CD4-positive, alpha-beta T cell (primary cell): Measurements from ENCODE around the gene LBP. TPM values are rescaled to one million over a fixed set of nuclear protein-coding genes. Genes with fewer than 3 reads are reported as not detected.
"Not testable (repeated sequence)": the region's sequence is repeated elsewhere in the genome, so short reads cannot be mapped to it uniquely, and the experiment has no call there.

Source experiments
- ATAC-seq: fragments of 200-7000 bp; cut with Tn5 transposase; one replicate; pipeline ENCODE4 v1.10.0; 2022; ENCODE audit warnings: mild to moderate bottlenecking; ENCODE audit not compliant: poor library complexity
- CTCF ChIA-PET: fragments of 350-600 bp; sonication (Branson Sonifier 250); formaldehyde crosslinking; loops from one replicate; lab custom pipeline; 2021; ENCODE audit warnings: antibody characterized with exemption, inconsistent platforms; lab: Charles Lee
- POLR2A ChIA-PET: fragments of 350-600 bp; sonication (Branson Sonifier 250); formaldehyde crosslinking; loops from one replicate; lab custom pipeline; 2021; ENCODE audit warnings: antibody characterized with exemption, inconsistent platforms; lab: Charles Lee
- DNase-seq, 14 experiments: peaks; one replicate each; pipeline ENCODE4 v3.0.0-alpha.2; 2013 to 2020; ENCODE audit warnings: mixed read lengths in 2 of 14
- H3K27ac ChIP-seq, 2 donors: one replicate each; pipeline versions ENCODE4 v1.5.1 to v1.7.0; 2013; ENCODE audit warnings: low read length in 2 of 2, low read depth in 1 of 2, mild to moderate bottlenecking in 1 of 2
- H3K27me3 ChIP-seq, 2 experiments: 1 replicate in 1 of 2; 2 replicates in 1 of 2; pipeline versions ENCODE4 v1.6.1 to v1.7.0; 2013; ENCODE audit warnings: low read length in 2 of 2, control low read depth in 1 of 2, mild to moderate bottlenecking in 1 of 2, moderate library complexity in 1 of 2; ENCODE audit not compliant: insufficient read depth in 2 of 2, control insufficient read depth in 1 of 2
- H3K36me3 ChIP-seq: one replicate; pipeline ENCODE4 v1.6.1; 2013; ENCODE audit warnings: low read length, control low read depth; ENCODE audit not compliant: insufficient read depth
- H3K4me1 ChIP-seq: one replicate; pipeline ENCODE4 v1.6.1; 2013; ENCODE audit warnings: low read length, control low read depth; ENCODE audit not compliant: insufficient read depth
- H3K4me3 ChIP-seq: one replicate; pipeline ENCODE4 v1.5.1; 2013; ENCODE audit warnings: mild to moderate bottlenecking, low read length, moderate library complexity
- H3K9me3 ChIP-seq, 2 experiments: 1 replicate in 1 of 2; 2 replicates in 1 of 2; pipeline versions ENCODE4 v1.6.1 to v1.7.0; 2013; ENCODE audit warnings: low read length in 2 of 2, mild to moderate bottlenecking in 2 of 2, control low read depth in 1 of 2, moderate library complexity in 1 of 2; ENCODE audit not compliant: control insufficient read depth in 1 of 2, insufficient read depth in 1 of 2
- H3K27ac Mint-ChIP-seq: one replicate; pipeline ENCODE4 v1.8.0; 2020; ENCODE audit warnings: mixed read lengths
- H3K27me3 Mint-ChIP-seq: one replicate; pipeline ENCODE4 v1.8.0; 2021; ENCODE audit warnings: mixed read lengths
- H3K36me3 Mint-ChIP-seq: one replicate; pipeline ENCODE4 v1.8.0; 2021; ENCODE audit warnings: low read depth, mixed read lengths
- H3K4me1 Mint-ChIP-seq: one replicate; pipeline ENCODE4 v1.8.0; 2021; ENCODE audit warnings: low read depth, mixed read lengths
- H3K4me3 Mint-ChIP-seq: one replicate; pipeline ENCODE4 v1.8.0; 2020; ENCODE audit warnings: mild to moderate bottlenecking, mixed read lengths
- H3K9me3 Mint-ChIP-seq: one replicate; pipeline ENCODE4 v1.8.0; 2020; ENCODE audit warnings: mixed read lengths
- CTCF ChIP-seq: fragments of 200-600 bp; IDR thresholded peaks from one replicate; pipeline ENCODE4 v1.8.0; 2022; ENCODE audit warnings: antibody characterized with exemption, mild to moderate bottlenecking
- intact Hi-C, 2 experiments: fragments of 100-400 bp; cut with DNase I in 1 of 2; cut with micrococcal nuclease in 1 of 2; formaldehyde crosslinking; loops; one replicate each; pipeline versions ENCODE4 v1.15.1 to v1.9.0; 2023 to 2025; cut with DNase I, micrococcal nuclease
- total RNA-seq, 174 experiments: library from RNA in 2 of 174; stranded (reverse) in 2 of 174; gene quantifications; one replicate each; pipeline ENCODE4 v1.2.3 and lab custom pipeline; 2021 to 2026

LBP gene
- total RNA-seq, 2 experiments from 2014 or later: not detected

GRCh38 chr20:38311491-38311890 lies 34.8 kb upstream of the LBP start:
- Mint-ChIP-seq H3K27ac (no peak overlapping the region), H3K9me3 (peaks cover 2% of the 10 kb centered on the region), H3K4me3 (no peak overlapping the region), H3K36me3 (no peaks in the 10 kb centered on the region), H3K4me1 (no peaks in the 10 kb centered on the region), H3K27me3 (peaks cover 38% of the 10 kb centered on the region)
- no peak for TF ChIP-seq CTCF
- ChIA-PET POLR2A (no interaction called here), CTCF (no interaction called here)
- H3K9me3 ChIP-seq: peaks cover 0 to 9% of the 10 kb centered on the region in 2 experiments
- no peak overlapping the region for H3K27ac ChIP-seq
- DNase-seq (no peak), ATAC-seq (no peak)
- H3K4me1 ChIP-seq: no peaks in the 10 kb centered on the region
- H3K4me3 ChIP-seq: no peak overlapping the region
- peaks cover 5 to 33% of the 10 kb centered on the region in 2 experiments for H3K27me3 ChIP-seq
- H3K36me3 ChIP-seq: no peaks in the 10 kb centered on the region
- intact Hi-C loops: no loop called here

- ATAC-seq (no peak), DNase-seq (no peak)
- no peak overlapping the region for H3K4me3 Mint-ChIP-seq
- H3K27me3 Mint-ChIP-seq: peaks cover 36% of the 10 kb centered on the region
- no peaks in the 10 kb centered on the region for H3K36me3 Mint-ChIP-seq
- Histone ChIP-seq H3K9me3 (peaks cover 0 to 12% of the 10 kb centered on the region in 2 experiments), H3K36me3 (no peaks in the 10 kb centered on the region), H3K27me3 (peaks cover 2 to 12% of the 10 kb centered on the region in 2 experiments), H3K27ac (no peak overlapping the region), H3K4me1 (no peaks in the 10 kb centered on the region), H3K4me3 (no peak overlapping the region)
- H3K9me3 Mint-ChIP-seq: peaks cover 2% of the 10 kb centered on the region
- no peak overlapping the region for H3K27ac Mint-ChIP-seq
- POLR2A ChIA-PET: no interaction called here
- TF ChIP-seq CTCF: no peak
- H3K4me1 Mint-ChIP-seq: no peaks in the 10 kb centered on the region
- CTCF ChIA-PET: no interaction called here
- intact Hi-C loops: no loop called here
Measured at GRCh38 chr20:38313676-38314075, 32.6 kb upstream of the LBP start.

- H3K9me3 ChIP-seq: peaks cover 0 to 12% of the 10 kb centered on the region in 2 experiments
- H3K4me3 Mint-ChIP-seq, POLR2A ChIA-PET, H3K27ac Mint-ChIP-seq, H3K36me3 ChIP-seq, H3K4me1 Mint-ChIP-seq, DNase-seq, ATAC-seq, H3K4me3 ChIP-seq, H3K27me3 ChIP-seq, H3K36me3 Mint-ChIP-seq, intact Hi-C loops, H3K27ac ChIP-seq, H3K9me3 Mint-ChIP-seq, H3K4me1 ChIP-seq, CTCF ChIA-PET: not testable (repeated sequence)
- H3K27me3 Mint-ChIP-seq: peaks cover 36% of the 10 kb centered on the region
Measured at GRCh38 chr20:38314350-38314749, 31.9 kb upstream of the LBP start.

- TF ChIP-seq CTCF: no peak
- Histone ChIP-seq H3K27me3 (peaks cover 0 to 8% of the 10 kb centered on the region in 2 experiments), H3K4me3 (no peak overlapping the region), H3K4me1 (no peaks in the 10 kb centered on the region), H3K36me3 (no peaks in the 10 kb centered on the region), H3K27ac (no peak overlapping the region), H3K9me3 (peaks cover 0 to 11% of the 10 kb centered on the region in 2 experiments)
- ChIA-PET CTCF (no interaction called here), POLR2A (no interaction called here)
- Mint-ChIP-seq H3K9me3 (peaks cover 2% of the 10 kb centered on the region), H3K4me3 (no peak overlapping the region), H3K4me1 (no peaks in the 10 kb centered on the region), H3K36me3 (no peaks in the 10 kb centered on the region), H3K27ac (no peak overlapping the region), H3K27me3 (peaks cover 37% of the 10 kb centered on the region)
- DNase-seq (no peak), ATAC-seq (no peak)
- intact Hi-C loops: no loop called here
Measured at GRCh38 chr20:38315290-38315966, 30.9 kb upstream of the LBP start.
